Measurements from ENCODE around the gene TMEM248.
"Not testable (repeated sequence)": the region's sequence is repeated elsewhere in the genome, so short reads cannot be mapped to it uniquely, and the experiment has no call there.

The TMEM248 gene

DNA sequence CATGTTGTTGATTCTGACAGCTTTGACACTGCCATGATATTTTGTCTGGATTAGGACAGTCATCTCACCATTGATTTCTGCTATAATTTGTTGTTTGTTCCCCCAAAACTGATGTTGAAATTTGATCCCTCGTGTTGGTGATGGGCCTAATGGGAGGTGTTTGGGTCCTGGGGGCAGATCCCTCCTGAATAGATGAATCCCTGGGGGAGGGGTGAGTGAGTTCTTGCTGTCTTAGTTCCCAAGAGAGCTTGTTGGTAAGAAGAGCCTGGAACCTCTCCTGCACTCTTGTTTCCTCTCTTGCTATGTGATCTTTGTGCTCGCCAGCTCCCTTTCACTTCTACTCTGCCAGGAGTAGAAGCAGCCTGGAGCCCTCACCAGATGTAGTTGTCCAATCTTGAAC, 83.1 kb downstream of the TMEM248 start:
- DNase-seq (ENCODE audit: low spot score) = not testable (repeated sequence)

- no peak for DNase-seq (ENCODE audit: low spot score)
Observed at GRCh38 chr7:67006965-67007364, 85.9 kb downstream of the TMEM248 start.

All from Ammon's horn (tissue), 1 donor.